ENCODE measurements around the gene SH3BGRL2.
"Not testable (repeated sequence)": the region's sequence is repeated elsewhere in the genome, so short reads cannot be mapped to it uniquely, and the experiment has no call there.

Gene SH3BGRL2

GRCh38 chr6:79742030-79742429, 110.9 kb downstream of the SH3BGRL2 start:
- no peak for DNase-seq (ENCODE audit: low read depth in 2 of 2)

DNA sequence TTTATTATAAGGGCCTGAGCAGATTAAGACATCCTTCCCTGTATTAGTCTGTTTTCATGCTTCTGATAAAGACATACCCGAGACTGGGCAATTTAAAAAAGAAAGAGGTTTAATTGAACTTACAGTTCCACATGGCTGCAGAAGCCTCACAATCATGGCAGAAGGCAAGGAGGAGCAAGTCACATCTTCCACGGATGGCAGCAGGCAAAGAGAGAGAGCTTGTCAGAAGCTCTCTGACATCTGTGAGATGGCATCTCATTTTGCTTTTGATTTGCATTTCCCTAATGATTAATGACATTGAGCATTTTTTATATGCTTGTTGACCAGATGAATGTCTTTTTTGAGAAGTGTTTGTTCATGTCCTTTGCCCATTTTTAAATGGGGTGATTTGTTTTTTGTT, 114.2 kb downstream of the SH3BGRL2 start:
- not testable (repeated sequence) for DNase-seq (ENCODE audit: low read depth in 2 of 2)

- not testable (repeated sequence) for DNase-seq (ENCODE audit: low read depth in 2 of 2)
These were observed 115.2 kb downstream of the SH3BGRL2 start for GRCh38 chr6:79746325-79746724.

GRCh38 chr6:79750806-79751205, 119.7 kb downstream of the SH3BGRL2 start:
- no peak for DNase-seq (ENCODE audit: low read depth in 2 of 2)

Measured in activated CD4-positive, alpha-beta T cell treated with anti-CD3 and anti-CD28 coated beads for 24 hours (primary cell).